Measurements from ENCODE around the gene PLA2G10. TPM values are rescaled to one million over a fixed set of nuclear protein-coding genes. Genes with fewer than 3 reads are reported as not detected.
A peak's percentile ranks its signal among the peaks of the same experiment; 100 is the strongest.
"Not testable (repeated sequence)": the region's sequence is repeated elsewhere in the genome, so short reads cannot be mapped to it uniquely, and the experiment has no call there.

Gene PLA2G10
- total RNA-seq, 1 donor from 2014 or later = not detected

- DNase-seq (ENCODE audit: low read depth) = no peak
These were observed 26.5 kb downstream of the PLA2G10 start for GRCh38 chr16:14667347-14668266.

- DNase-seq (ENCODE audit: low read depth) = no peak
These were observed 36.0 kb downstream of the PLA2G10 start for GRCh38 chr16:14658063-14658462.

DNA sequence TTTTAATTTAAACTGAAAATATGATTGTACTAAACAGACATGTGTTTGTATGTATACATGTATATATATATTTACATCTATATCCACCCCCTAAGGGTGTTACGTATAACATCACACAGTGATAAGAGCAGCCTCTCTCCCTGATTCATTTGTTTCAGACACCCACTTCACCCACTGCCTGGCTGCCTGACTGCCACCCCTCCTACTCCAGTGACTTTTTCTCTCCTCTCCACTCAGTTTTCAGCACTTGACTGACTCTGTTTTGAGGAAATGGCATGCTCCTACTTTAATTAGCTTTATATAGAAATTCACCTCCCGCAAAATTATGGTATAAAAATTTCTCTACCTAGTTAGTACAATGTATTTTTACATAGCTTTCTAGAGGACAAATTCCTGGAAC is 41.4 kb downstream of the PLA2G10 start:
- DNase-seq (ENCODE audit: low read depth) = no peak

GRCh38 chr16:14650629-14651028 is 43.5 kb downstream of the PLA2G10 start:
- DNase-seq (ENCODE audit: low read depth) = no peak

- no peak for DNase-seq (ENCODE audit: low read depth)
These were observed 44.3 kb downstream of the PLA2G10 start for GRCh38 chr16:14649816-14650215.

DNA sequence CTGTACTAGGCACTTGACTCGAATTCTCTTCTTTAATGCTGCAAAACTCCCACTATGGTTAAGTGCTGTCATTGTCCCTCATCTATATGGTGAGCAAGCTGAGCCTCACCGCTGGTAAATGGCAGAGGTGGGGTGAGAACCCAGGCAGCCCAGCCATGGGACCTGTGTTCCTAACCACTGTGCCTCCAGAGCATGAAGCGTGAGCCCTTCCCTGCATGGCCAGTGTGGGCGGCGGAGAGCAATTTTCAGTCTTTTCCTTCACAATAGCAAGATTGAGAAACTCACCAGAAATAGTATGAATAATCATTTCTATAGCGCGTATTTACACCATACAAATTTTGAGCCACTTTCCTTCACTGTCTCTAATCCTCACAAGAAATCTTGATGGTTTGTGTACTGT is 52.2 kb downstream of the PLA2G10 start:
- no peak for DNase-seq (ENCODE audit: low read depth)

- no peak for DNase-seq (ENCODE audit: low read depth)
These were observed 52.9 kb downstream of the PLA2G10 start for GRCh38 chr16:14641206-14641605.

- no peak for DNase-seq (ENCODE audit: low read depth)
These were observed 53.6 kb downstream of the PLA2G10 start for GRCh38 chr16:14640538-14640937.

GRCh38 chr16:14636951-14637240 is 57.2 kb downstream of the PLA2G10 start:
- DNase-seq (ENCODE audit: low read depth) = not testable (repeated sequence)

DNA sequence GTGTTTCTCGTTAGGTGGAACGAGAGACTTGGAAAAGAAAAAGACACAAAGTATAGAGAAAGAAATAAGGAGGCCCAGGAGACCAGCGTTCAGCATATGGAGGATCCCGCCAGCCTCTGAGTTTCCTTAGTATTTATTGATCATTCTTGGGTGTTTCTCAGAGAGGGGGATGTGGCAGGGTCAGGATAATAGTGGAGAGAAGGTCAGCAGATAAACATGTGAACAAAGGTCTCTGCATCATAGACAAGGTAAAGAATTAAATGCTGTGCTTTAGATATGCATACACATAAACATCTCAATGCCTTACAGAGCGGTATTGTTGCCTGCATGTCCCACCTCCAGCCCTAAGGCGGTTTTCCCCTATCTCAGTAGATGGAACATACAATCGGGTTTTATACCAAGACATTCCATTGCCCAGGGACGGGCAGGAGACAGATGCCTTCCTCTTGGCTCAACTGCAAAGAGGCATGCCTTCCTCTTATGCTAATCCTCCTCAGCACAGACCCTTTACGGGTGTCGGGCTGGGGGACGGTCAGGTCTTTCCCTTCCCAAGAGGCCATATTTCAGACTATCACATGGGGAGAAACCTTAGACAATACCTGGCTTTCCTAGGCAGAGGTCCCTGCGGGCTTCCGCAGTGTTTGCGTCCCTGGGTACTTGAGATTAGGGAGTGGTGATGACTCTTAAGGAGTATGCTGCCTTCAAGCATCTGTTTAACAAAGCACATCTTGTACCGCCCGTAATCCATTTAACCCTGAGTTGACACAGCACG is 57.7 kb downstream of the PLA2G10 start:
- peak; percentile 70 for DNase-seq (ENCODE audit: low read depth)

GRCh38 chr16:14635395-14636165 is 58.5 kb downstream of the PLA2G10 start:
- no peak for DNase-seq (ENCODE audit: low read depth)

GRCh38 chr16:14634389-14634725 is 59.8 kb downstream of the PLA2G10 start:
- DNase-seq (ENCODE audit: low read depth) = no peak

DNA sequence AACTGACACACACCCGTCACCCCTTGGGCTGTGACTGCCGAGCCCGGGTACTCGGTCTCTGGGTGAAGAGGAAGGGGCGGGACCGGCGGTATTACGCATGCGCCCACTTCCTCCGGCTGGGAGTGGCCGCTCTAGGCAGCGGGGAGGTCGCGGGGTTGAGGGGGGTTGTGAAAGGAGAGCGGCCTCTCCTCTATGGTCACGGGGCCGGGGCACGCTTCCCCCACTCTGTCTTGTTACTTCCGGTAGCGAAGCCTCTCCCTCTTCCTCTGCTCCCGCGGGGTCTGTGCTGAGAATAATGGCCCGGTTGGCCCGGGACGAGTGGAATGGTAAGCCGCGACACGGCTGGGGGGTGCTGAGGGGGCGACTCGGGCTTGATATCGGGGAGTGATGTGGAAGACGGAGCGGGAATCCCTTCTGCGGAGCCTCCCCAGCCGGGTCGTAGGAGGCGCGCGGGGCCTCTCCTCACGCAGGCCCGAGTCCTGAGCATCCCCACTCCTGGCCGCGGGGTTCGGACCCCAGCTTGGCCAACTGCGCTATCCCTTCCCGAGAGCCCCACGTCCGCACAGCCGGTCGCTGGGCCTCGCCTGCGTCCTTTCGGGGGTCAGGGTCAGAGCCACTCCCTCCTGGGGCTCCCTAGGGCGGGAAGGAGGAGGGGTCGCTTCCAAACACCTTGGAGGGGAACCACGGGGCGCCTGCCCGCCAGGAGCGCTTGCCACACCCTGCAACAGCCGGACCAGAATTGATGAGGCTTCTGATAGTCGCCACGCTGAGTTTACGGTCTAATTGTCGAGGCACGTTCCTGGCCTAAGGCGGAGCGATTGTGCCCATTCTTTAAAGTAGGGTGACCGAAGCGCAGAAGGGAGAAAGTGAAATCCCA is 61.2 kb downstream of the PLA2G10 start, which contains the start of gene BFAR:
Gene BFAR (plus strand): TSS at position 259 of the 877 bp plus-strand sequence. CDS start 11,396 bp downstream, outside the sequence.
- peak; percentile 87 for DNase-seq (ENCODE audit: low read depth)

GRCh38 chr16:14630620-14631330 is 63.3 kb downstream of the PLA2G10 start:
- not testable (repeated sequence) for DNase-seq (ENCODE audit: low read depth)

- peak; percentile 93 for DNase-seq (ENCODE audit: low read depth)
These were observed 64.0 kb downstream of the PLA2G10 start, which contains the start of gene PARN for GRCh38 chr16:14629919-14630619. TSS of gene PARN (minus strand) at chr16:14630260. CDS start at chr16:14630125, 135 bp downstream.

DNA sequence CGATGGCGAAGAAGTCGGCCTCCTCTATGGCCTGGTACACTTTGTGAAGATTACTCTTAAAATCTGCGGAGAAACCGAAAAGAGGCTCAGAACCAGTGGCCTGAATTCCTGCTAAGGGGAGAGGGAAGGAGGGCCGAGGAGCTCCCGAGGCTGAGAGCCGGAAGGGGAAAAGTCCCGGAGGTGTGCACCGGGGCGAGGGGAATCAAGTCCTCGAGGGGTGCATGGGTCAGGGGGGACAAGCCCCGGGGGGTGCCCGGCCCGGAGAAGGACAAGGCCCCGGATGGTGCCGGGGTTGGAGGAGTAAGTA is 64.5 kb downstream of the PLA2G10 start:
- no peak for DNase-seq (ENCODE audit: low read depth)

GRCh38 chr16:14628806-14629611 is 65.1 kb downstream of the PLA2G10 start:
- DNase-seq (ENCODE audit: low read depth) = no peak

DNA sequence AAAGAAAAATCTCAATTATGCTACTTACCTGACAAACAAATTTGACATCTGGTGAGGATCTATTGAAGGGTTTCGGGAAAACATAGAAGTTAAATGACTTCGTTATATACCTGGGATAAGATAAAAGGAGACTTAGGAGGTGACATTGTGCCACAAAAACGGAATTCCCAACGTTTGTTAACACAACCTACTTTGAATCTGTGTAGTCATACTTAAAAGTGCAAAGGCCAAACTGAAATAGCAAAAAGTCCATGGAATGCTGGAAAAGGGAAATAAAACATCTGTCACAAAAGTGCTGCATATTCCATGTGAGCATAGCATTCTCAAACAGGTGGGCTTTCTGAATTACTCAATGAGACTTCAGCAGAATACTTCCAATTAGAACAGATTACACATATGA is 67.0 kb downstream of the PLA2G10 start:
- no peak for DNase-seq (ENCODE audit: low read depth)
